HG03342 (cell line): ENCODE data around the gene OTC.

Experiments
- ATAC-seq: cut with Tn5 transposase; IDR thresholded peaks from one replicate; pipeline ENCODE4 v1.9.1; 2021; ENCODE audit warnings: mild to moderate bottlenecking, moderate library complexity; ENCODE audit not compliant: unreplicated experiment

Gene OTC

DNA sequence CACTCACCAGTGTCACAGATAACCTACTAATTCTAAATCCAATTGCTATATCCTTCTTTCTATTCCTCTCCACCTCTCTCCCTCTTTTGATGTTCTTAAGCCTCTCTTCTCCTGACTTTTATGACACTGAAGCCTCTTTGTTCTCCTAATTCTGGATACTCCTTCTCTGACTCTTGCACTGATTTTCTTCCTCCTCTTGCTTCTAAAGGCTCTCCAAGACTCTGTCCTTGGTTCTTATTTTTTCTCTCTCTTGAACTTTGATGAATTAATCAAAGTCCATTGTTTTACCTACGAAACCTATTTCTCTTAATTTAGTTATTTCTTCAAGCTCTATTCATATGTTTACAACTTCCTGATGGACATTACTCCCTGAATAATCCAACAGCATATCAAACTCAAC is 113.3 kb downstream of the OTC start:
- no peak for ATAC-seq

DNA sequence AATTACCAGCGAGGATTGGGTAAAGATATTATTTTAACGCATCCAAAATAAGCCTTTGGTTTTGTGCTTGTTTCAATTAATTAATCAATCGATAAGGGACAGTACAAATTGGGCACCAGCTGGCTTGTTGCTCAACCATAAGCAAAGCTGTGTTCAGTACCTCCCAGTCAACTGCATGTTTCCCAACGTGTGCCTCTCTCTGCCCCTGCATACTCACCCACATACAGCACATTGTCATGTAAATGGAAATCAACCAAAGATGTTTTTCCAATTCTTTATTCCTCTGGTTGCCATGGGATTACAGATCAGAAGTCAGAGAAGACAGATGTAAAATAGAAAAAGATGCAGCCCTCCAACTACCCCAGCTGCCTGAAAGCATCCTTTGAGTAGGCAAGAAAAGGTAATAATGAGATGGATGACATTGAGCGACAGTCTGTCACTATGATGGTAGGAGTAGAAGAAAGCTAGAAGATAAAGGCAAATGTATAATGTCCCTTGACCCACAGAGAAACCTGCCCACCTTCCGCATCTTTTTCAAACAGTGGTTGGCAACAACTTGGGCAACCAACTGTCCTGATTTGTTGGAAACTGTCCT is 116.3 kb downstream of the OTC start:
- no peak for ATAC-seq
